ENCODE data around the gene DDRGK1.

Gene DDRGK1

GRCh38 chr20:3204124-3204794 is at the start of gene DDRGK1:
DDRGK1 (minus strand) TSS chr20:3204682; CDS start chr20:3204627, 55 bp downstream.
- peak; percentile 83 for DNase-seq (ENCODE audit: low spot score)

- peak; percentile 59 for DNase-seq (ENCODE audit: low spot score)
Observed at GRCh38 chr20:3251806-3252205, 47.3 kb upstream of the DDRGK1 start.

- no peak for DNase-seq (ENCODE audit: low spot score)
Observed at GRCh38 chr20:3250091-3250504, 45.6 kb upstream of the DDRGK1 start.

- DNase-seq (ENCODE audit: low spot score): no peak
Observed at GRCh38 chr20:3248993-3249347, 44.5 kb upstream of the DDRGK1 start.

GRCh38 chr20:3248167-3248992 is 43.9 kb upstream of the DDRGK1 start:
- DNase-seq (ENCODE audit: low spot score): no peak

GRCh38 chr20:3247638-3248037 is 43.2 kb upstream of the DDRGK1 start:
- no peak for DNase-seq (ENCODE audit: low spot score)

- DNase-seq (ENCODE audit: low spot score): no peak
Observed at GRCh38 chr20:3246682-3247081, 42.2 kb upstream of the DDRGK1 start.

GRCh38 chr20:3245711-3246110 is 41.2 kb upstream of the DDRGK1 start:
- no peak for DNase-seq (ENCODE audit: low spot score)

GRCh38 chr20:3245156-3245555 is 40.7 kb upstream of the DDRGK1 start:
- DNase-seq (ENCODE audit: low spot score): no peak

- DNase-seq (ENCODE audit: low spot score): no peak
Observed at GRCh38 chr20:3244613-3245012, 40.1 kb upstream of the DDRGK1 start.

GRCh38 chr20:3243718-3244358 is 39.4 kb upstream of the DDRGK1 start:
- no peak for DNase-seq (ENCODE audit: low spot score)

GRCh38 chr20:3242172-3242692 is 37.8 kb upstream of the DDRGK1 start:
- DNase-seq (ENCODE audit: low spot score): no peak

- DNase-seq (ENCODE audit: low spot score): no peak
Observed at GRCh38 chr20:3240776-3241363, 36.4 kb upstream of the DDRGK1 start.

GRCh38 chr20:3239867-3240775 is 35.6 kb upstream of the DDRGK1 start:
- no peak for DNase-seq (ENCODE audit: low spot score)

- no peak for DNase-seq (ENCODE audit: low spot score)
Observed at GRCh38 chr20:3239026-3239866, 34.8 kb upstream of the DDRGK1 start, which contains the start of gene SLC4A11. SLC4A11 (minus strand) TSS chr20:3239190; CDS start chr20:3239137, 53 bp downstream.

- no peak for DNase-seq (ENCODE audit: low spot score)
Observed at GRCh38 chr20:3238616-3239025, 34.1 kb upstream of the DDRGK1 start.

- no peak for DNase-seq (ENCODE audit: low spot score)
Observed at GRCh38 chr20:3237958-3238615, 33.6 kb upstream of the DDRGK1 start.

GRCh38 chr20:3237011-3237957 is 32.8 kb upstream of the DDRGK1 start:
- DNase-seq (ENCODE audit: low spot score): no peak
